ACC112 (cell line): ENCODE results near the gene NCKAP1.

ENCODE experiments used
- H2AFZ ChIP-seq: fragments of 200-600 bp; sonication (generic); one replicate; pipeline ENCODE4 v1.6.0; 2017; ENCODE audit warnings: antibody characterized with exemption, low read length; ENCODE audit not compliant: unreplicated experiment
- H3K27ac ChIP-seq: fragments of 200-600 bp; sonication (generic); 2 replicates; pipeline ENCODE4 v1.5.1; 2014; ENCODE audit warnings: low read depth, mild to moderate bottlenecking, antibody characterized with exemption, low read length, moderate library complexity
- H3K27me3 ChIP-seq: fragments of 200-600 bp; sonication (generic); 2 replicates; pipeline ENCODE4 v1.6.1; 2014; ENCODE audit warnings: mild to moderate bottlenecking, antibody characterized with exemption, low read length, moderate library complexity, mixed read lengths; ENCODE audit not compliant: insufficient read depth
- H3K36me3 ChIP-seq: fragments of 200-600 bp; sonication (generic); 2 replicates; pipeline ENCODE4 v1.6.1; 2016; ENCODE audit warnings: mild to moderate bottlenecking, antibody characterized with exemption, low read length, moderate library complexity, mixed read lengths; ENCODE audit not compliant: insufficient read depth
- H3K4me1 ChIP-seq: fragments of 200-600 bp; sonication (generic); one replicate; pipeline ENCODE4 v1.6.1; 2016; ENCODE audit warnings: low read length, mixed read lengths; ENCODE audit not compliant: insufficient read depth, unreplicated experiment, control insufficient read depth
- H3K4me3 ChIP-seq: fragments of 200-600 bp; sonication (generic); 2 replicates; pipeline ENCODE4 v1.5.1; 2014; ENCODE audit warnings: mild to moderate bottlenecking, low read depth, low read length
- H3K79me2 ChIP-seq: fragments of 200-600 bp; sonication (generic); one replicate; pipeline ENCODE4 v1.6.0; 2016; ENCODE audit warnings: low read length; ENCODE audit not compliant: control insufficient read depth, unreplicated experiment, insufficient read depth

The NCKAP1 gene

GRCh38 chr2:182924306-182924705 lies 114.0 kb downstream of the NCKAP1 start:
- Histone ChIP-seq H3K27ac (no peak overlapping the region), H3K36me3 (peaks cover 16% of the 10 kb centered on the region), H2AFZ (no peak overlapping the region), H3K27me3 (no peaks in the 10 kb centered on the region), H3K4me3 (no peak overlapping the region), H3K79me2 (no peaks in the 10 kb centered on the region), H3K4me1 (no peaks in the 10 kb centered on the region)

DNA sequence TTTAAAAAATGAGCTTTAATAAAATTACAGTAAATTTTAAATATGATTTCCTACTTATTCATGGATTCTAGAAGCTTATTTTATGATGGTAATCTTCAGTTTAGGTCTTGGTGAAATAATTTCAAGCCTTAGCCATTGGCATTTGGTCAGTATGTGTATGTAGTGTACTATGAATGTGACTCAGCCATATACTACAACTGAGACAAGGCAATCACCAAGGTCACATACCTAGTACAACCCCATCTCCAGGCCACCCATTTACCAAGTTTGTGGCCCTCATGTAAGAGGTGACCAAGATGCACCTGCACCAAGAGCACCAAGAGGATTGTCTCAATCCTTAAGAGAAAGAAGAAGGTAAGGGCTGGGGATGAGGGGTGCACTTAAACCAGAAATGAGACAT lies 117.0 kb downstream of the NCKAP1 start:
- H2AFZ ChIP-seq = no peak overlapping the region
- no peak overlapping the region for H3K4me3 ChIP-seq
- no peaks in the 10 kb centered on the region for H3K79me2 ChIP-seq
- no peaks in the 10 kb centered on the region for H3K27me3 ChIP-seq
- peaks cover 6% of the 10 kb centered on the region for H3K4me1 ChIP-seq
- no peak overlapping the region for H3K27ac ChIP-seq
- peaks cover 8% of the 10 kb centered on the region; the same call in 1 of the 2 replicates for H3K36me3 ChIP-seq

DNA sequence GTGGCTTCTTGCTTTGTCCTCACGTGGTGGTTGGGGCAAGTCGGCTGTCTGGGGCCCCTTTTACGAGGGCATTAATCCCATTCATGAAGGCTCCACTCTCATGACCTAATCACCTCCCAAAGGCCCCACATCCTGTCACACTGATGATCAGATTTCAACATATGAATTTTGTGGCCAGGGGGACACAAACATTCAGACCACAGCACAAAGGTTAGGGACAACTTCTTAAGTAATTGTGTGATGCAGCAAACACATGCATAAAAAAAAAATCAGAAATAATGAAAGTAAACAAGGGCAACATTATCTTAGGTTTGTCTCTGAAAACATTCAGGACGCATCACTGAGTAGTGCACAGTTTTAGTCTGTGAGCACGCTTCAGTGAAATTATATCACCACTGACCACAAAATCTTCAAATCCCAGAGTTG lies 117.6 kb downstream of the NCKAP1 start:
- H3K27ac ChIP-seq = no peak overlapping the region
- H3K36me3 ChIP-seq = 0 out of 2 replicates have a peak, but pooled peaks cover 5% of the 10 kb centered on the region
- H2AFZ ChIP-seq = no peak overlapping the region
- H3K4me1 ChIP-seq = peaks cover 12% of the 10 kb centered on the region
- H3K27me3 ChIP-seq = no peaks in the 10 kb centered on the region
- H3K4me3 ChIP-seq = no peak overlapping the region
- no peaks in the 10 kb centered on the region for H3K79me2 ChIP-seq

DNA sequence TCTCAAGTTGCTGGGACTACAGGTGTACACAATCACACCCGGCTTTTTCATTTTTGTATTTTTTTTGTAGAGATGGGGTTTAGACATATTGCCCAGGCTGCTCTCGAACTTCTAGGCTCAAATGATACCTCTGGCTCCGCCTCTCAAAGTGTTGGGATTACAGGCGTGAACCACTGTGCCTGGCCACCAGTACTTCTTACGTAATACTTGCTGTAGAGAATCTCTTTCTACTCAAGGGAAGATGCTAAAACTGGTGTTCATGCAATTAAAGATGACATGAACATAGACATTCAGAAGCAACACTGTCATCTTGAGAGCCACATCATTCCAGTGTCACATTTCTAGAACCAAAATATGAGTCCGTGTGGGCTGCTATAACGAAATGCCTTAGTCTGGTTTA lies 118.2 kb downstream of the NCKAP1 start:
- Histone ChIP-seq H3K4me3 (no peak overlapping the region), H2AFZ (no peak overlapping the region), H3K36me3 (peaks cover 7% of the 10 kb centered on the region; the same call in 1 of the 2 replicates), H3K27me3 (no peaks in the 10 kb centered on the region), H3K27ac (no peak overlapping the region), H3K79me2 (no peaks in the 10 kb centered on the region), H3K4me1 (peaks cover 17% of the 10 kb centered on the region)

DNA sequence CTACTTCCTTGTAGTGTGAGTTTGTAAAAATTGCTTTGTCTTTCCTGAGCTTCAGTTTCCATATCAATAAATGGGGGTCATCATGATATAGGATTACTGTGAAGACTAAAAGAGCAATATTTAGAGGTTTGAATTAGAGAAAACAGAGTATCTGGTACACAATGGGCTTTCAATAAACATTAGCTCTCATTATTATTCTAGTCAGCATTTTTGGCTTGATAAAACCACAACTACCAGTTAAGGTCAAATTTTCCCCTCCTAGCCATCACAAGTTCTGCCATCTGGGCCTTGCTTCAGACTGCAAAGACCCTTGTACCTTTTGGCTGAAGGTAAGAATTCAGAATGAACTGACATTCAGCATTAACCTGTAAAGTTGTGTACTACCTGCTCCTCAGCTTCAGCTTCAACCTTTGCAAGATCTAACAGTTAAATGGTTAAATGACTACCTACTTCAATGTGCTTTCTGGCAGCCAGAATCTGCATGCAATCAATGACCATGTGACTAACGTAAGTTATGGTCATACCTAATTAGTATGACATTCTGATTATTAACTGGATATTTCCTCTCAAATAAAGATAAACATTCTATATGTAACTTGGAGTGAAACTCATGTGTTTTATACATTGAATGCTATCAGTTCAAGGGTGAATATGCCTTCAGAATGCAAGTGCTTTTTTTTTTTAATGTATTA lies 119.2 kb downstream of the NCKAP1 start:
- H2AFZ ChIP-seq = no peak overlapping the region
- H3K4me3 ChIP-seq = no peak overlapping the region
- no peaks in the 10 kb centered on the region for H3K27me3 ChIP-seq
- peaks cover 16% of the 10 kb centered on the region for H3K36me3 ChIP-seq
- H3K4me1 ChIP-seq = peaks cover 20% of the 10 kb centered on the region
- peaks cover 3% of the 10 kb centered on the region for H3K79me2 ChIP-seq
- H3K27ac ChIP-seq = no peak overlapping the region

- H2AFZ ChIP-seq = no peak overlapping the region
- H3K27me3 ChIP-seq = no peaks in the 10 kb centered on the region
- H3K4me3 ChIP-seq = no peak overlapping the region
- peaks cover 20% of the 10 kb centered on the region for H3K4me1 ChIP-seq
- peaks cover 17% of the 10 kb centered on the region for H3K36me3 ChIP-seq
- H3K27ac ChIP-seq = no peak overlapping the region
- H3K79me2 ChIP-seq = peaks cover 3% of the 10 kb centered on the region
Measured at GRCh38 chr2:182917924-182918323, 120.3 kb downstream of the NCKAP1 start.

DNA sequence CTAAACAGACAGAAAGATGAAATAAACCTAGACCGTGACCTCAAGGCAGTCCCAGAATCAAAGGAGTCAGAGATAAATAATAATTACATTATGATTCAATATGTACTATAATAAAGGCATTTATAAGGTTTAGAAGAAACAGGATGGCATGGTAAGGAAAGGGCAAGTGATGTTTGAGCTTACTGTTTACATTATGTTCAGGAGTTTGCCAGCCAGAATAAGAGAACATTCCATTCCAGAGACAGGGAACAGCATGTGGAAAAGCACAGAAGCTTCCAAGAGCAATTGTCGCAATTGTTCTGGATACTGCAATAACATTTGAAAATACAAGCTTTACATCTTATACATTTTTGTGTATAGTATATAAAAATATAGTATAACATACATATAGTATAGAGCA lies 121.8 kb downstream of the NCKAP1 start:
- H3K4me1 ChIP-seq = peaks cover 20% of the 10 kb centered on the region
- peak overlapping the region; percentile 44 for H3K27ac ChIP-seq
- no peak overlapping the region for H3K4me3 ChIP-seq
- peaks cover 3% of the 10 kb centered on the region for H3K79me2 ChIP-seq
- H3K27me3 ChIP-seq = no peaks in the 10 kb centered on the region
- peaks cover 27% of the 10 kb centered on the region for H3K36me3 ChIP-seq
- no peak overlapping the region for H2AFZ ChIP-seq

- H2AFZ ChIP-seq = no peak overlapping the region
- peak overlapping the region; percentile 44 for H3K27ac ChIP-seq
Measured at GRCh38 chr2:182915369-182916326, 122.6 kb downstream of the NCKAP1 start.

GRCh38 chr2:182914852-182915251 lies 123.4 kb downstream of the NCKAP1 start:
- Histone ChIP-seq H2AFZ (no peak overlapping the region), H3K4me1 (peaks cover 20% of the 10 kb centered on the region), H3K79me2 (peaks cover 3% of the 10 kb centered on the region), H3K27me3 (no peaks in the 10 kb centered on the region), H3K4me3 (no peak overlapping the region), H3K36me3 (peaks cover 29% of the 10 kb centered on the region), H3K27ac (peak overlapping the region; percentile 15; the same call in 1 of the 2 replicates)

More at GRCh38 chr2:182915369-182916326, 122.6 kb downstream of the NCKAP1 start:
- Histone ChIP-seq H3K4me3 (no peak overlapping the region), H3K4me1 (peaks cover 20% of the 10 kb centered on the region), H3K27me3 (no peaks in the 10 kb centered on the region), H3K36me3 (peaks cover 27% of the 10 kb centered on the region), H3K79me2 (peaks cover 3% of the 10 kb centered on the region)

DNA sequence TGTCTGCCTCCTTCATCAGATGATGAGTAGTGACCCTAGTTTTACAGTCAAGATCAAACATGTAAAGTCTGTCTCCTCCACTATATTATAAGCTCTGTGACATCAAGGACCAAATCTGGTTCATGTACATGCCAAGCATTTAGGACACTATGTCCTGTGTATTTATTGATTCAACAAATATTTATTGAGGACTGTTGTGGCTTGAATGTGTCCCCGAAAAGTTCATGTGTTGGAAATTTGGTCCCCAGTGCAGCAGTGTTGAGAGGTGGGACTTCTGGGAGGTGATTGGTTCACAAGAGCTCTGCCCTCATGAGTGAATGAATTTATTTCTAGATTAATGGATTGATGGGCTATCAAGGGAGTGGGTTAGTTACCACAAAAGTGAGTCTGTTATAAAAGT lies 125.2 kb downstream of the NCKAP1 start:
- Histone ChIP-seq H3K27ac (no peak overlapping the region), H3K4me3 (no peak overlapping the region), H3K79me2 (peaks cover 3% of the 10 kb centered on the region), H3K36me3 (peaks cover 38% of the 10 kb centered on the region), H2AFZ (no peak overlapping the region), H3K27me3 (no peaks in the 10 kb centered on the region), H3K4me1 (peaks cover 20% of the 10 kb centered on the region)
